ENCODE measurements around the gene ATP11A. TPM values are rescaled to one million over a fixed set of nuclear protein-coding genes. Genes with fewer than 3 reads are reported as not detected.

The ATP11A gene
- total RNA-seq, 2 donors from 2014 or later, result 10.9 to 89.3 TPM

DNA sequence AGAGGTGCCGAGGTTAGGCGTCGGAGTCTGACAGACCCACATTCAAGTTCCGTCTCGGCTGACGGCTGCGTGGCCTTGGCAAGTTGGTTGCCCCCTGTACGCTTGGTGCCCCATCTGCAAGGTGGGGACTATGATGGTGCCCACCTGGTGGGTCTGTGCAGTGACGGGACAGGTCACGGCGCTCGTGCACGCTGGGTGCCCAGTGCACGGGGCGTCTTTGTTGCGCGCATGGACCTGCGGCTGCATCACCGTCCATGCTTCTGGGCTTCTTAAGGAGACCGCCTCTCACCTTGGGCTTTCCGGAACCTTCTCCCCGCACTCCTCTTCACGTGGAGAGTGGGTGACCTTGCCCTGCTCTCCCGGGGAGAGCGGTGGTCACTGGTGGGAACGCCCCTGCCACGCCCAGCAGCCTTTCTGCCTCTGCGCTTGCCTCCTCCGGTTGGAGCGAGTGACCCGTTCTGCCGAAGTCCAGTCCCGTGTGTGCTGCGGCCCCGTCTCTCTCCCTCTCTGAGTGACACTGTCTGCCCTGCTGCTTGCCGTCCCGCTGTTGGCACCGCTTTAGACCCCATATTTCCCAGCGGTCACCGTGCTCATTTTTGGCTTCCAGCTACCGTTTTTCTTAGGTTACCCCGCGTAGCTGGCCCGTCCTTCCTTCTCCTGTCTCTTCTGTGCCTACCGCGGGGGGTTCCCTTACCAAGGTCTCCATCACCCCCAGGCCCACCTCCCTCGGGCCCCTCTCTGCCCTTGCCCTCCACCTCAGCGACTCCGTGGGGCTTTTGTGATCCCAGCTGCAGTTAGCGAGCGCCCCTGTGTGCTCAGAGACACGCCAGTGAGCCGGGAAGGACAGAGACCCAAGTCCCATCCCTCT, 6.4 kb downstream of the ATP11A start:
- intact Hi-C loops (cut with DNase I), result no loop called here
- Histone ChIP-seq H3K36me3 (no peaks in the 10 kb centered on the region), H3K9me3 (no peaks in the 10 kb centered on the region), H3K27ac (no peak overlapping the region), H3K4me3 (no peak overlapping the region), H3K27me3 (replicated peaks; ENCODE audit: insufficient read depth) (no peaks in the 10 kb centered on the region), H3K4me1 (replicated peaks) (no peaks in the 10 kb centered on the region)
- TF ChIP-seq POLR2A (IDR thresholded peaks at IDR 0.05) (no peak), POLR2AphosphoS5 (IDR thresholded peaks at IDR 0.05) (no peak)
- TF ChIP-seq, protein P1, sequence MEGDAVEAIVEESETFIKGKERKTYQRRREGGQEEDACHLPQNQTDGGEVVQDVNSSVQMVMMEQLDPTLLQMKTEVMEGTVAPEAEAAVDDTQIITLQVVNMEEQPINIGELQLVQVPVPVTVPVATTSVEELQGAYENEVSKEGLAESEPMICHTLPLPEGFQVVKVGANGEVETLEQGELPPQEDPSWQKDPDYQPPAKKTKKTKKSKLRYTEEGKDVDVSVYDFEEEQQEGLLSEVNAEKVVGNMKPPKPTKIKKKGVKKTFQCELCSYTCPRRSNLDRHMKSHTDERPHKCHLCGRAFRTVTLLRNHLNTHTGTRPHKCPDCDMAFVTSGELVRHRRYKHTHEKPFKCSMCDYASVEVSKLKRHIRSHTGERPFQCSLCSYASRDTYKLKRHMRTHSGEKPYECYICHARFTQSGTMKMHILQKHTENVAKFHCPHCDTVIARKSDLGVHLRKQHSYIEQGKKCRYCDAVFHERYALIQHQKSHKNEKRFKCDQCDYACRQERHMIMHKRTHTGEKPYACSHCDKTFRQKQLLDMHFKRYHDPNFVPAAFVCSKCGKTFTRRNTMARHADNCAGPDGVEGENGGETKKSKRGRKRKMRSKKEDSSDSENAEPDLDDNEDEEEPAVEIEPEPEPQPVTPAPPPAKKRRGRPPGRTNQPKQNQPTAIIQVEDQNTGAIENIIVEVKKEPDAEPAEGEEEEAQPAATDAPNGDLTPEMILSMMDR (IDR thresholded peaks at IDR 0.05), result no peak
- DNase-seq (ENCODE audit: low spot score), result no peak
- WGBS, result 89% methylated on average over 53 of the region's 53 CpGs

DNA sequence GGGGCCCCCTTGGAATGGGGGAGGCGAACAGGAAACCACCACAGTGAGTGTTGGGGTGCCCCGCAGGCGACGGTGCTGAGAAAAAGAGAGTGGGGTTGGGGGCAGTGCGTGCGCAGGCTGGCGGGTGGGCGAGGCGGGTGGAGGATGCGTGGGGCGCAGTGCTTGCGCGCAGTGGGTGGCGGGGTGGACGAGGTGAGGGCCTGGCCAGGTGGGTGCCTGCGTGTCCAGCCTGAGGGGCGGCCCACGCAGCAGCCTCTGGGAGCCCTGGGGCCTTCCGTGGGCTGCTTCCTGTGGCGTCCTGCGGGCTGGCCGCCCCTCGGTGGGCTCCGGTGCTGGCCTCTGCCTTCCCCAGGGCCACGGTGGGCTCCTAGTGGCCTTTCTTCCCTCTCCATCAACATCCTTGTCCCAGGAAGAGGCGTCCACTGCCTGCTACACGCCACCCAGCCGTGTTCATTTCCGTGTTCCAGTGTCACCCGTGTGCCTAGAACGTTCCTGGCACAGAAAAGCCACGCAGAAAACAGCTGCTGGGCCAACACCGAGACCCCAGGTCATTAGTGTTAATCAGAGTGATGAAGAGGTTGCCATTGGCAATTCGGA, 7.1 kb downstream of the ATP11A start:
- Histone ChIP-seq H3K4me3 (no peak overlapping the region), H3K36me3 (no peaks in the 10 kb centered on the region), H3K9me3 (no peaks in the 10 kb centered on the region), H3K27me3 (replicated peaks; ENCODE audit: insufficient read depth) (no peaks in the 10 kb centered on the region), H3K4me1 (replicated peaks) (no peaks in the 10 kb centered on the region), H3K27ac (no peak overlapping the region)
- DNase-seq (ENCODE audit: low spot score), result no peak
- 97% methylated on average over 34 of the region's 34 CpGs for WGBS
- TF ChIP-seq POLR2AphosphoS5 (IDR thresholded peaks at IDR 0.05) (no peak), POLR2A (IDR thresholded peaks at IDR 0.05) (no peak)
- TF ChIP-seq, protein P1 (IDR thresholded peaks at IDR 0.05), result no peak
- intact Hi-C loops (cut with DNase I), result no loop called here

DNA sequence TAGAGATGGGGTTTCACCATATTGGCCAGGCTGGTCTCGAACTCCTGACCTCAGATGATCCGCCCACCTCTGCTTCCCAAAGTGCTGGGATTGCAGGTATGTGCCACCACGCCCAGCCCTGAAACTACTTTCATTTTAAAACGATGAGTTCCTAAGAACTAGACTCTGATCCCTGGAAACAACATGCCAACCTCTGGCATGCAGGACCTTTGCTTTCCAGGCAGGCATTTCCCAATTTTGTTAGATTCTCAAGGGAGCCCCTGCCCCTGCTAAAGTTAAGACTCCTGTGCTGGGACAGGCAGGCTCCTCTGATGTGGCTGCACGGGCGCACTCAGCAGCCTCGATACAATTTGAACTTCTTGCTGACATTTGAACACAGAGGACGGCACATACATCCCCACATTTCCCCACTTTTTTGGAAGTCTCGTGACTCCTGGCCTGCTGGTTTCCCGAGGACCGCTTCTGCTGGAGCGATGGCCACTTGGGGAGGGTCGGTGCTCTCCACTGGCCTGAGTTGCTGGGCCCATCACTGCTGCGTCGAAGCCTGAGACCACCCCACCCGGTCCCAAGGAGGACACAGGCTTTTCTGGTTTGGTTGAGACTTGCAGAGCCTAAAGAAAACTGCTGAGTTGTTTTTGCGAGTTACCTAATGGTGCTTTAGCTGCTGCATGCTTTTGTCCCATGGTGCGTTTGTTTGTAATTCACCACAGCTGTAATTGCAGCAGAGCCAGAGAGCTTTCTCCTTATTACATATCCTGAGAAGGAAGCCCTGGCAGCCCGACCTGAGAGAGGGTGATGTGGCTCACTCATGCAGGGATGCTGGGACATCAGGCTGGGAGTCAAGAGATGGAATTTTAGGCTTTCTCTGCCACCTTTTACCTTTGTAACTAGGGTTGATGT, 8.2 kb downstream of the ATP11A start:
- intact Hi-C loops (cut with DNase I), result no loop called here
- WGBS, result 67% methylated on average over 19 of the region's 19 CpGs
- DNase-seq (ENCODE audit: low spot score), result no peak
- Histone ChIP-seq H3K4me3 (no peak overlapping the region), H3K4me1 (replicated peaks) (no peaks in the 10 kb centered on the region), H3K27me3 (replicated peaks; ENCODE audit: insufficient read depth) (no peaks in the 10 kb centered on the region), H3K36me3 (no peaks in the 10 kb centered on the region), H3K27ac (no peak overlapping the region), H3K9me3 (no peaks in the 10 kb centered on the region)
- TF ChIP-seq, protein P1 (IDR thresholded peaks at IDR 0.05), result no peak
- TF ChIP-seq POLR2AphosphoS5 (IDR thresholded peaks at IDR 0.05) (no peak), POLR2A (IDR thresholded peaks at IDR 0.05) (no peak)

DNA sequence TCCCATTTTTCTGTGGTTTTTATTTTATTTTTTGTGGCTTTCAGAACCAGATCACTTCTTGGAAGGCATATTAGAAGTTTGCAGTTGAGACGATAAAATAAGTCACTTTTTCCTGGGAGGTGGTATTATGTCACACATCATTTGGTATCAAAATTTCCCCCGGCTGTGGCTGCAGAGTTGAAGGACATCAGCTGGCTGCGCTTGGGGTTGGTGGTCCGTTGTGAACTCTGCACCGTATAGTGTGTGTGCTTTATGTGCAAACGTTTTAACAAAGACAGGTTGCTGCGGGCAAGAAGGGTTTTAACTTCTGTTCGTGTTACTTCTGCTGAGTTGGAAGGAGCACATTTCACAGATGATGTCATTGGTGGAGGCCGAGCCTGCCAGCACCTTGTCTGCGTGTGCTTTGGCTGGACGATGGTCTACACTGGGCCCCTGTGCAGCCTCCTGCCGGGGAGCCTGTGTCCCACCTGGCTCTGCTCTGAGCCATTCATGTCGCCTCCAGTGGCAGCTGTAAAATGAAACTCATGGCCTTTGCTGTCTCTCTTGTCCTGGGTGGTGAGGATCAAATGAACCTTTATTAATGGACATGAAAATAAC, 9.6 kb downstream of the ATP11A start:
- intact Hi-C loops (cut with DNase I), result no loop called here
- no peak for DNase-seq (ENCODE audit: low spot score)
- Histone ChIP-seq H3K4me1 (replicated peaks) (no peaks in the 10 kb centered on the region), H3K9me3 (no peaks in the 10 kb centered on the region), H3K27ac (no peak overlapping the region), H3K27me3 (replicated peaks; ENCODE audit: insufficient read depth) (no peaks in the 10 kb centered on the region), H3K36me3 (no peaks in the 10 kb centered on the region), H3K4me3 (no peak overlapping the region)
- WGBS, result 81% methylated on average over 13 of the region's 13 CpGs
- TF ChIP-seq, protein P1 (IDR thresholded peaks at IDR 0.05), result no peak
- TF ChIP-seq POLR2AphosphoS5 (IDR thresholded peaks at IDR 0.05), result no peak
- no peak for TF ChIP-seq POLR2A (IDR thresholded peaks at IDR 0.05)
